ENCODE measurements around the gene CDC45. TPM values are rescaled to one million over a fixed set of nuclear protein-coding genes. Genes with fewer than 3 reads are reported as not detected.
"Not testable (repeated sequence)": the region's sequence is repeated elsewhere in the genome, so short reads cannot be mapped to it uniquely, and the experiment has no call there.

CDC45 gene
- total RNA-seq, 1 donor from 2014 or later = 1.6 TPM

DNA sequence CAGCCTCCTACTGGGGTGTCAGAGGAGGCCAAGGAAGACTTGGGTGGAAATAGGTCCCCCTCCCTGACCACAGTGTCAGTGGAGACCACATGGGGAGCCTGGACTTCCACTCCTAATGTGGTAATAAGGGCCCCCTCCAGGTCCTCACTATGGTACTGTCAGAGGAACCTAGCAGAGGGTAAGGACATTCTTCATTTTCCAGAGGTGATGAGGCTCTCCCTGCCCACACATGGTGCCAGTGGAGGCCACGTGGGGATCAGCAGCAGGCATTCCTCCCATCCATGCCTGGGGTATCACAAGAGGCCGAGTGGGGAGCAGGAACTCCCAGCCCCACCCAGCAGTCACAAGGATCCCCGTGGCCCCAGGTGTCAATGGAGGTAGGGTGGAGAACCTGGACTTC lies 51.0 kb downstream of the CDC45 start:
- no peak for DNase-seq (ENCODE audit: low spot score)

DNA sequence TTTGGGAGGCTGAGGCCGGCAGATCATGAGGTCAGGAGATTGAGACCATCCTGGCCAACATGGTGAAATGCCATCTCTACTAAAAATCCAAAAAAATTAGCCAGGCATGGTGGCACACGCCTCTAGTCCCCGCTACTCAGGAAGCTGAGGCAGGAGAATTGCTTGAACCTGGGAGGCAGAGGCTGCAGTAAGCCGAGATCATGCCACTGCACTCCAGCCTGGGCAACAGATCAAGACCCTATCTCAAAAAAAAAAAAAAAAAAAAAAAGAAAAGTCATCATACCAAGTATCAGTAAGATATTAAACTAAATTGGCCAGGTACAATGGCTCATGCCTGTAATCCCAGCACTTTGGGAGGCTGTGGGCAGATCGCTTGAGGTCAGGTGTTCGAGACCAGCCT lies 51.6 kb downstream of the CDC45 start:
- not testable (repeated sequence) for DNase-seq (ENCODE audit: low spot score)

DNA sequence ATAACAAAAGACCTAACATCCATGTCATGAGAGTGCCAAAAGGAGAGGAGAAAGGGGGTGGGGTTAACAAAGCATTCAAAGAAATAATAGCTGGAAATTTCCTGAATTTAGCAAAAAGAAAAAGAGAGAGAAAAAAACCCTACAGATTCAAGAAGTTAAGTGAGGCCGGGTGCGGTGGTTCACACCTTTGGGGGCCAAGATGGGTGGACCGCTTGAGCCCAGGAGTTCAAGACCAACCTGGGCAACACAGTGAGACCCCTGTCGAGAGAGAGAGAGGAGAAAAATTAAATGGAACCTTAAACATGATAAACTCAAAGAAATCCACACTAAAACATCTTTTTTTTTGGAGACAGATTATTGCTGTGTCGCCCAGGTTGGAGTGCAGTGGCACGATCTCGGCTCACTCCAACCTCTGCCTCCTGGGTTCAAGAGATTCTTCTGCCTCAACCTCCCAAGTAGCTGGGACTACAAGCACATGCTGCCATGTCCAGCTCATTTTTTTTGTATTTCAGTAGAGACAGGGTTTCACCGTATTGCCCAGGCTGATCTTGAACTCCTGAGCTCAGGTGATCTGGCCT lies 53.4 kb downstream of the CDC45 start:
- no peak for DNase-seq (ENCODE audit: low spot score)

DNA sequence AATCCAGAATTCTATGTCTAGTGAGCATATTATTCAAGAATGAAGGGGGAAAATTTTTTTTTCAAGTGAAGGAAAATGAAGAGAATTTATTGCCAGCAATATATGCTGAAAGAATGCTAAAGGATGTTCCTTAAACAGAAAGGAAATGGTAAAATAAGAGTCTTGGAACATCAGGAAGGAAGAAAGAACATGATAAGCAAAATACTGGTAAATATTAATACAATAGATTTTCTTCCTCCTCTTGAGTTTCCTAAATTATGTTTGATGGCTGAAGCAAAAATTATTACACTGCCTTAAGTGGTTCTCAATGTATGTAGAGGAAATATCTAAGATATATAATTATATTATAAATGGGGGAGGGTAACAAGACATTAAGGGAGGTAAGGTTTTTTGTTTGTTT lies 54.1 kb downstream of the CDC45 start:
- DNase-seq (ENCODE audit: low spot score) = no peak

DNA sequence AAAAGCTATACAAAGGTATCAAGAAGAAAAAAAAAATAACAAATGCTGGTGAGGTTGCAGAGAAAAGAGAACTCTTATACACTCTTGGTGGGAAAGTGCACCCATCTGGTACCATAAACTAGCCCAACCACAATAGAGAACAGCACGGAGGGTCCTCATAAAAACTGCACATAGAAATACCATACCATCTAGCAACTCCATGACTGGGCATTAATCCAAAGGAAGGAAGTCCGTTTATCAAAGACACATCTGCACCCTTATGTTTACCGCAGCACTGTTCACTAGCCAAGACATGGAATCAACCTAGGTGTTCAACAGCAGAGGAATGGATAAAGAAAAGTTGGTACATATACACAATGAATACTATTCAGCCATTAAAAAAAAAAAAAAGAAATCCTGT lies 55.3 kb downstream of the CDC45 start:
- DNase-seq (ENCODE audit: low spot score) = no peak

DNA sequence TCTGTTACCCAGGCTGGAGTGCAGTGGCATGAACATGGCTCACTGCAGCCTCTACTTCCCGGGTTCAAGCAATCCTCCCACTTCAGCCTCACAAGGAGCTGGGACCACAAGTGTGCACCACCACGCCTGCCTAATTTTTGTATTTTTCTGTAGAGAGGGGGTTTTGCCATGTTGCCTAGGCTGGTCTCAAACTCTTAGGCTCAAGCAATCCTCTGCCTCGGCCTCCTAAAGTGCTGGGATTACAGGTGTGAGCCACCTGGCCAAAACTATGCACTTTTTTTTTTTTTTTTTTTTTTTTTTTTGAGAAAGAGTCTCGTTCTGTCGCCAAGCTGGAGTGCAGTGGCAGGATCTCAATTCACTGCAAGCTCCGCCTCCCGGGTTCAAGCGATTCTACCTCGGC lies 56.8 kb downstream of the CDC45 start:
- DNase-seq (ENCODE audit: low spot score) = no peak

DNA sequence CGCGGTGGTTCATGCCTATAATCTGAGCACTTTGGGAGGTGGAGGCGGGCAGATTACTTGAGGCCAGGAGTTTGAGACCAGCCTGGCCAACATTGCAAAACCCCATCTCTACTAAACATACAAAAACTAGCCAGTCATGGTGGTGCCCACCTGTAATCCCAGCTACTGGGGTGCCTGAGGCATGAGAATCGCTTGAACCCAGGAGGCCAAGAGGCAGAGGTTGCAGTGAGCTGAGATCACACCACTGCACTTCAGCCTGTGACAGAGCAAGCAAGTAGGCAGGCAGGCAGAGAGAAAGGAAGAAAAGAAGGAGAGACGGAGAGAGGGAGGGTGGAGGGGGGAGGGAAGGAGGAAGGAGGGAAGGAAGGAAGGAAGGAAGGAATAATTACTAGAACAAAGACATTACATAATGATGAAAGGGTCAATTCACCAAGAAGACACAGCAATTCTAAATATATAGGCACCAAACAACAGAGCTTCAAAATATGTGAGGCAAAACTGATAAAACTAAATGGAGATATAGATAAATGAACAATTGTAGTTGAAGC lies 58.3 kb downstream of the CDC45 start:
- DNase-seq (ENCODE audit: low spot score) = no peak

DNA sequence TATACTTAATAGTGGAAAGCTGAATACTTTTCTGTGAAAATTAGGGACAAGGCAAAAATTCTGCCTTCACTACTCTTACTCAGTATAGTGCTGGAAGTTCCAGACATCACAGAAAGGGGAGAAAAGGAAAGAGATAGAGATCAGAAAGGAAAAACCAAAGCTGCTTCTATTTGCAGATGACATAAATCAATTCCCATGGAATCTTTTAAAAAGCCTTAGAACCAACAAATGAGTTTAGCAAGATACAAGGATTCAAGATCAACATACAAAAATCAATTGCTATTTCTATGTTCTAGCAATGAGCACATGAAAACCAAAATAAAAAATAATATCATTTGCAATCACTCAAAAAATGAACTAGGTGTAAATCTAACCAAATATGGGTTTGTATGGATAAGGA lies 60.7 kb downstream of the CDC45 start:
- DNase-seq (ENCODE audit: low spot score) = no peak

DNA sequence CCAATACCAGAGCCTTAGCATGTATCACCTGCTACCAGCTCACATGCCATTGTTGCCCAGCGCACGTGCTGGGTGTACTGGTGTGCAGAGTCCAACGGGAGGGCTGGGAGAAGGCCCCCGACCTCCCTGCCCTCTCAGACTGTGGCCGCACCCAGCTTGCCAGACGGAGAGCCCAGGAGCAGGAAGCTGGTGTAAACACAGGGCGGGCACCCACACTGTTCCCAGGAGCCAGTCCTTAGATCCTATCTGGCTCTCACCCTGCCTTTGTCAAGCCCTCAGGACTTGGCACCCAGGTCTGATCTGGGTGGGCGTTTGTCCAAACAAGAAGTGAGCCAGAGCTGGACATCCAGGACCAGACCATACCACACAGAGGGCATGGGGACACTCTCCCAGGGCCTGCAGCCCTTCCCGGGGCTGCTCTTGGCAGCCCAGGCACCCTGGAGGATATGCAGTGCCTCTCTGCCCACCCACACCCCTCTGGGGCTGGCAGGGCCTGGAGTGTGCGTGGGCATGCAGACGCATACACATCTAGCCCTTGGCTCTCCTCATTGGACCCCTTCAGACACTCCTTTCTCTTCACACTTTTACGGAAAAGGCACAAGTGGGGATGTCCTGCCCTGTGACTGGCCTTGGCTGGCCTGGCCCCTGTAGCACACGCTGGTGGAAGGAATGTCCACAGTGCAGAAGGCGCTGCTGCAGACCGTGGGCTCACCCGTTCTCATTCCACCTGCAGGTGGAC lies 64.4 kb downstream of the CDC45 start:
- DNase-seq (ENCODE audit: low spot score) = peak; percentile 77

DNA sequence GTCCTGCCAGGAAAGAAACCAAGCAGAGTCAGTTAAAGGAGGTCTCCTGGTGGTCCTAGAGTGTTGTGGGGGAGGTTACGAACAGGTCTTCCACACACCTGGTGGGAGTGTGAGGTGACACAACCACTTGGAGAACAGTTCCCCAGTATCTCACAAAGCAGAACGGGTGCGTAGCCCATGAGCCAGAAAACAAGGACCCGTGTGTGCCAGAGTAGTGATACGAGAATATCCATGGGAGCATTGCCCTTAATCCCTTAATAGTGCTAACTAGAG lies 66.2 kb downstream of the CDC45 start:
- DNase-seq (ENCODE audit: low spot score) = no peak

DNA sequence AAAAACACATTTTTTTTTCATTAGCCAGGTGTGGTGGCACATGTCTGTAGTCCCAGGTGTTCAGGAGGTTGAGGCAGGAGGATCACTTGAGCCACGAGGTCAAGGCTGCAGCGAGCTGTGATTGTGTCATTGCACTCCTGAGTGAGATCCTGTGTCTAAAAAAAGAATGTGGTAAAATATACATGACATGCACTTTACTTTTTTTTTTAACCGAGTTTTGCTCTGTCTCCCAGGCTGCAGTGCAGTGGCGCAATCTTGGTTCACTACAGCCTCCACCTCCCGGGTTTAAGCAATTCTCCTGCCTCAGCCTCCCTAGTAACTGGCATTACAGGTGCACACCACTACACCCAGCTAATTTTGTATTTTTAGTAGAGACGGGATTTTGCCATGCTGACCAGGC lies 67.0 kb downstream of the CDC45 start:
- DNase-seq (ENCODE audit: low spot score) = no peak

DNA sequence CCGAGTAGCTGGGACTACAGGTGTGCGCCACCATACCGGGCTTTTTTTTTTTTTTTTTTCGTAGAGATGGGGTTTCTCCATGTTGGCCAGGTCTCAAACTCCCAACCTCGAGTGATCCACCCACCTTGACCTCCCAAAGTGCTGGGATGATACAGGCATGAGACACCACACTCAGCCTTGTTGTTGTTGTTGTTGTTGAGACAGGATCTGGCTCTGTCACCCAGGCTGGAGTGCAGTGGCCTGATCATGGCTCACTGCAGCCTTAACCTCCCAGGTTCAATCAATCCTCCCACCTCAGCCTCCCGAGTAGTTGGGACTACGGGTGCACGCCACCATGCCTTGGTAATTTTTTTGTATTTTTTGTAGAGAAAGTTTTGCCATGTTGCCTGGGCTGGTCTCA lies 67.9 kb downstream of the CDC45 start:
- no peak for DNase-seq (ENCODE audit: low spot score)

DNA sequence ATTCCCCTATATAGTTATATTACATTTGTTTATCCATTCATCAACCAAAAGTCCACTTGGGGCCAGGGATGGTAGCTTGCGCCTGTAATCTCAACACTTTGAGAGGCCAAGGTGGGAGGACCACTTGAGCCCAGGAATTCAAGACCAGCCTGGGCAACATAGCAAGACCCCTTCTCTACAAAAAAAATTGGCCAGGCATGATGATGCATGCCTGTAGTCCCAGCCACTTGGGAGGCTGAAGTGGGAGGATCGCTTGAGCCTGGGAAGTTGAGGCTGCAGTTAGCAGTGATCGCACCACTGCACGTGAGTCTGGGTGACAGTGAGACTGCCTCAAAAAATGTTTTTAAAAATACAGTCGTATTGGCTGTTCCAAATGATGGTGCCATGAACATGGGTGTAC lies 68.7 kb downstream of the CDC45 start:
- not testable (repeated sequence) for DNase-seq (ENCODE audit: low spot score)

DNA sequence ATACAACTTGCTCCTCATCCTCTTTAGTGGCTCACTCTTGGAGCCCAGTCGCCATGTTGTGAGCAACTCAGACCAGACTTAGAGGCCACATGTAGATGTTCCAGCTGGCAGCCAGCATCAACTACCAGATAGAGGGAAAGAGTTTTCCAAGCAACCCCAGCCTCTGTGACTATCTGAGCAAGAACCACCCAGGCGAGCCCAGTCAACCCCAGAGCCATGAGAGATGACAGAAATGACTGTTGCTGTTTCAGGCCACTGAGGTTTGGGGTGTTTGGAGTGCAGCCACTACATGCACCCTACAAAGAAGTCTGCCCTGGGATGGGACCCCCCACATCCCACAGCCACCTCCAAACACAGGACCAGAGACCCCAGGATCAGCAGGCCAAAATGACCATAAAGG lies 69.2 kb downstream of the CDC45 start:
- DNase-seq (ENCODE audit: low spot score) = no peak

DNA sequence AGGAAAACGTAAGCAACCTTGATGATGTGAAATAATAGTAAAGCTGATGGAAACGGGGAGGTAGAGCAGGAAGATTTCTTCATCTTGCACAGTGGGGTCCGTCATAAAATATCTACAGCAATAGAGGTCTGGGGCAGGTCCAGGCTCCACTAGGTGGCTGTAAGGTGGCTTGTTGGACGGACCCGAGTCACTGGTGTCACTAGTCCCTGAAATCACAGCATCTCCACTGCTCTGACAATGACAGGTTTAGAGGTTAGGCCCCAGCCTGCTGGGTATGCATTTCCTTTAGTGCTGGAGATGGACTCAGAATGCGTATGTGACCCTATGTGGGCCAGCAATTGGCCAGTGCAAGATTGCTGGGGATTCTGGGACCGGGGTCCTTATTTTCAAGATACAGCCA lies 69.7 kb downstream of the CDC45 start:
- no peak for DNase-seq (ENCODE audit: low spot score)

DNA sequence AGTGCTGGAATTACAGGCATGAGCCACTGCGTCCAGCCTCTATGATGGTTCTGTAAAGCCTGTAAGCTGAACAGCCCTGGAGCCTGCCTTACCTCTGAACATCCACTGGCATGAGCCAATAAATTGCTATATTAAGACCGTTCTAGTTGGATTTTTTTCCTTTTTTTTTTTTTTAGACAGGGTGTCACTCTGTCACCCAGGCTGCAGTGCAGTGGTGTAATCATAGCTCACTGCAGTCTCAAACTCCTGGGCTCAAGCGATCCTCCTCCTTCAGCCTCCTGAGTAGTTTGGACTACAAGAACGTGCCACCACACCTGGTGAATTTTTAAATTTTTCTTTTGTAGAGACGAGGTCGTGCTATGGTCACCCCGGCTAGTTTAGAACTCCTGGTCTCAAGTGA lies 70.7 kb downstream of the CDC45 start:
- DNase-seq (ENCODE audit: low spot score) = no peak

DNA sequence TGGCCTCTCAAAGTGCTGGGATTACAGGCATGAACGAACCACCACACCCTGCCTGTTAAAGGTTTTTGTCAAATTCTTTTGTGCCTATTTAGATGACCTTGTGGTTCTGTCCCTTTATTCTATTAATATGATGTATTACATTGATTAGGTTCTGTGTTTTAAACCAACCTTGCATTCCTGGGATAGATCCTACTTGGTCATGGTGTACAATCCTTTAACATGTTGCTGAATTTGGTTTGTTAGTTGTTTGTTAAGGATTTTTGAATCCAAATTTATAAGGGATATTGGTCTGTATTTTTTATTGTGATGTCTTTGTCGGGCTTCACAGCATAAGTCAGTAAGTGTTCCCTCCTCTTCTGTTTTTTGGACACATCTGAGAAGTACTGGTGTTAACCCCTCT lies 73.5 kb downstream of the CDC45 start:
- no peak for DNase-seq (ENCODE audit: low spot score)

DNA sequence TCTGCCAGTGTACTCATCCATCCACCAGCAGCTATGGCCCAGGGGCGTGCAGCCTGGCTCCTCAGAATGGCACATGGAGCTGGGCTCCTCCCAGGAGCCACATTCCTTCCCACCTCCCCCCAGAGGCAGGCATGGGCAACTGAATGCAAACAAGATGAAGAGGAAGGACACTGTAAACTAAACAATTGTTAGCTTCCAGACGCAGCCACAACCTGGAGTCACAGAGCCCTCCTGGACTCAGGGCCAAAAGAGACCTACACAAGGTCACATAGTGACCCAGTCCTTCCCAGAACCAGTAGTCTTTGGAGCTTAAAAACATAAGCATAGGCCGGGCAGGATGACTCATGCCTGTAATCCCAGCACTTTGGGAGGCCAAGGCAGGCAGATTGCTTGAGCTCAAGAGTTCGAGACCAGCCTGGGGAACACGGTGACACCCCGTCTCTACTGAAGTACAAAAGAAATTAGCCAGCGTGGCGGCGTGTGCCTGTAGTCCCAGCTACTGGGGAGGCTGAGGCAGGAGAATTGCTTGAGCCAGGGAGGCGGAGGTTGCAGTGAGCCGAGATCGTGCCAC lies 75.2 kb downstream of the CDC45 start:
- DNase-seq (ENCODE audit: low spot score) = no peak

DNA sequence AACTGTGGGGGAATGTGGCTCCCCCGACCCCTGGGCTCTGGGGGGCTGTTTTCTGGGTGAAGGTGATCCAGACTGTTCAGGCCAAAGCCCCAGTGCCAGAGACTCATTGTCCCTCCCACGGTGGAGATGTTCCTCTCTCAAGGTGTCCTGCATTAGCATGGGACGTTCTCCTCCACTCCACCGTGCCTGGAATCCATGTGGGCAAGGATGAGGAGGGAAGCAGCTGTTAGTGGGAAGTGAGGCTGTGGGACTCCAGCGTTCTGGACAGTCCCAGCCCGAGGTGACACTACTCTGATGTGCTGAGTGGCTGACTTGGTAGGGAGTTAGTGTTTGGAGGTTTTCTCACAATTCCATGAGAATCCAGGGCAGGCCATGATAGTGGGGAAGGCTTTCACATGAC lies 75.9 kb downstream of the CDC45 start:
- no peak for DNase-seq (ENCODE audit: low spot score)

DNA sequence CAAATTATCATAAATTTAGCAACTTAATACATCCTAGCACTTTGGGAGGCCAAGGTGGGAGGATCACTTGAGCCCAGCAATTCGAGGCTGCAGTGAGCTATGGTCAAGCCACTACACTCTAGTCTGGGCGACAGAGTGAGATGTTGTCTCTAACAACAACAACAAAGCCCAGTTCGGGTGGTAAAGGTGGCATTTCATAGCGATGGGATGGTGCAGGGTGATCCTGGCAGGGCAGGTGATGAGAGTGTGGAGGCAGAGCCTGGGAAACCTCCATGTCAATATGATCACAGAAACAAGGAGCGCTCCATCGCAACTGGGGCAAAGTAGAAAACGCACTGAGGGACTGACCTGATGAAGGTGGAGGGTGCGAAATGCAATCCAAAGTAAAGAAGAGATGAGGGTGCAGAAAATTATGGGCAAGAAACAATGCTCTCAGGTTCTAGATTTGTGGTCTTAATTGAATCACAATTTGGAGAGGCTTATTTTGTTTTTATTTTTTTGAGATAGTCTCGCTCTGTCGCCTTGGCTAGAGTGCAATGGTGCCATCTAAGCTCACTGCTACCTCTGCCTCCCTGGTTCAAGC lies 77.3 kb downstream of the CDC45 start:
- no peak for DNase-seq (ENCODE audit: low spot score)

DNA sequence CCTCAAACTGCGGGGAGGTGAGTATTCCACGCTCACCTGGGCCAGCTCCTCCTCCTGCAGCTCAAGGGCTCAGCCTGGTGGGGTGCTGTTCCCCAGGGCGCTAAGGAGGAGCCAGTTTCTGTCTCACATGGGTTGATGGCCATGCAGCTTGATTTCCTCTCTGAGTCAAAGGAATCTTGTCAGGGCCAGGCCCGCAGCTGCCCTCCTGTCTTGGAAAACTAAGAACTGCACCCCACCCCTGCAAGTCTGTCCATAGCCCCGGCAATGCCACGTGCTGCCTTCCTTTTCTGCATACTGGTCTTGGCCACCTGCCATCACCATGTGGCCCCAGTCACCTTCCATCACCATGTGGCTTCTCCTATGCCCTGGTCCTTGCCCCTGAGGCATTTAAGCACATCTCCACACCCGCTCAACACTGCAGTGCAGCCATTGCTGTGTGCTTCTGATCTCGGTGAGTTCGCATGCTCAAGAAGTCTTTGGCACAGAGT lies 79.6 kb downstream of the CDC45 start:
- DNase-seq (ENCODE audit: low spot score) = no peak

DNA sequence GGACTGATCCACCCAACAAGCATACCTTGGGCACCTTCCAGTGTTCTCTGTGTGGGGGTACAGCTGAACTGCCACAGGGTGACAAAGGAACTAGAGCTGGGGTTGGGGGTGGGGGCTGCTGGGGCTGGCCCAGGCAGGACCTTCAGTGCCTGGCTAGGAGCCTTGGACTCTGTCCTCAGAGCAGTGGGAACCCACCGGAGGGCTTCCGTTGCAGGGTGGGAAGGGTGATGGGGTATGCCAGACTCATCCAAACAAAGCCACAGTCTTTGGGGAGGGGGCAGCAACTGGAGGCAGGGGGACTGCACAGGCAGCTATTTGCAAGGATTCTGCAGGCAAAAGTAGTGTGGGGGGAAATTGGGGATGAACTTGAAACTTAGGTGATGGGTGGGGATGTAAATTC lies 80.2 kb downstream of the CDC45 start:
- DNase-seq (ENCODE audit: low spot score) = no peak

Measured in mucosa of gallbladder (tissue), 1 donor.